ENCODE data around the gene UTF1.

UTF1 gene

GRCh38 chr10:133204226-133205015 is 25.6 kb upstream of the UTF1 start:
- DNase-seq (ENCODE audit: extremely low read depth, low read depth) = no peak
- TF ChIP-seq, protein P1, sequence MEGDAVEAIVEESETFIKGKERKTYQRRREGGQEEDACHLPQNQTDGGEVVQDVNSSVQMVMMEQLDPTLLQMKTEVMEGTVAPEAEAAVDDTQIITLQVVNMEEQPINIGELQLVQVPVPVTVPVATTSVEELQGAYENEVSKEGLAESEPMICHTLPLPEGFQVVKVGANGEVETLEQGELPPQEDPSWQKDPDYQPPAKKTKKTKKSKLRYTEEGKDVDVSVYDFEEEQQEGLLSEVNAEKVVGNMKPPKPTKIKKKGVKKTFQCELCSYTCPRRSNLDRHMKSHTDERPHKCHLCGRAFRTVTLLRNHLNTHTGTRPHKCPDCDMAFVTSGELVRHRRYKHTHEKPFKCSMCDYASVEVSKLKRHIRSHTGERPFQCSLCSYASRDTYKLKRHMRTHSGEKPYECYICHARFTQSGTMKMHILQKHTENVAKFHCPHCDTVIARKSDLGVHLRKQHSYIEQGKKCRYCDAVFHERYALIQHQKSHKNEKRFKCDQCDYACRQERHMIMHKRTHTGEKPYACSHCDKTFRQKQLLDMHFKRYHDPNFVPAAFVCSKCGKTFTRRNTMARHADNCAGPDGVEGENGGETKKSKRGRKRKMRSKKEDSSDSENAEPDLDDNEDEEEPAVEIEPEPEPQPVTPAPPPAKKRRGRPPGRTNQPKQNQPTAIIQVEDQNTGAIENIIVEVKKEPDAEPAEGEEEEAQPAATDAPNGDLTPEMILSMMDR (IDR thresholded peaks at IDR 0.05; ENCODE audit: low read depth, low read length, missing control alignments) = no peak
- no peak overlapping the region for H3K4me3 ChIP-seq (replicated peaks; ENCODE audit: low read depth, low read length)

DNA sequence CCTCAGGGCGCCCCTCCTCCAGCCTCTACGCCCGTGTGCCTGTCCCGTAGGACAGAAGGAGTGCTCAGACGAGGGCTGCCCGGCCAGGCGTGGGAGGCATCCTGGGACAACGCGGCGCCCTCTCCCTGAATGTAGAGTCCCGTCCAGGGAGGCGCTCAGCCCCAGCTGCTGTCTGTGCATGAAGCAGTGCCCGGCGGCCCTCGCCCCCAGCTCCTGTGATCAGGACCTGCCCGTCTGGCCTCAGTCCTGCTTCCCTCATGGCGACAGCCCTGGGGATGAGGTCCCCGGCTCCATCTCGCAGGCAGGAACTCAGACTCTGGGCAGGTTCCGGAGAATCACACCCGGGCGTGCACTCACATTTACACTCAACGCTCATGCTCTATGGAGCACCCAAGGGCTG is 24.9 kb upstream of the UTF1 start:
- DNase-seq (ENCODE audit: extremely low read depth, low read depth) = no peak
- TF ChIP-seq, protein P1 (IDR thresholded peaks at IDR 0.05; ENCODE audit: low read depth, low read length, missing control alignments) = no peak
- H3K4me3 ChIP-seq (replicated peaks; ENCODE audit: low read depth, low read length) = no peak overlapping the region

GRCh38 chr10:133206356-133207040 is 23.5 kb upstream of the UTF1 start:
- TF ChIP-seq, protein P1 (IDR thresholded peaks at IDR 0.05; ENCODE audit: low read depth, low read length, missing control alignments) = no peak
- DNase-seq (ENCODE audit: extremely low read depth, low read depth) = no peak
- H3K4me3 ChIP-seq (replicated peaks; ENCODE audit: low read depth, low read length) = no peak overlapping the region

DNA sequence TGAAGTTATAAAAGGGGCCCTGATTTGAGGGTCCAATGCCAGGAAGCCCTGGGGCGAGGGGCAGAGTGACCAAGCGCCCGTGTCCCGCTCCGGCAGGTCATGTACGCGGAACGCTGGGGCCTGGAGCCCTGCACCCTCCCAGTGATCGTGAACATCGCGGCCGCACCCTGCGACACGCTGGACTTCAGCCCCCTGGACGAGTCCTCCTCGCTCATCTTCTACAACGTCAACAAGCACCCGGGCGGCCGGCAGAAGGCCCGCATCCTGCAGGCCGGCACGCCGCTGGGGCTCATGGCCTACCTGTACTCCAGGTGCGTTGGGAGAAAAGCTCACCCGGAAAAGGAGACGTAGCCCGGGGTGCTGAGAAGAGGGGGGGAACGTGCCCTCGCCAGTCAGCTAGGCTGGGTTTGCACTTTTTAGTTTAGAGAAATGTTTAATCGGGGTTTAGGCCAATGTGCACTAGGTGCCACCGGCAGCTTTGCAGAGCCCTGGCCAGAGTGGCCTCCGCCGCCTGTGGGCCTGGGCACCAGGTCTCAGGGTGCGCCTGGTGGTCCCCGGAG is 22.9 kb upstream of the UTF1 start:
- DNase-seq (ENCODE audit: extremely low read depth, low read depth) = no peak
- TF ChIP-seq, protein P1 (IDR thresholded peaks at IDR 0.05; ENCODE audit: low read depth, low read length, missing control alignments) = no peak
- no peak overlapping the region for H3K4me3 ChIP-seq (replicated peaks; ENCODE audit: low read depth, low read length)

DNA sequence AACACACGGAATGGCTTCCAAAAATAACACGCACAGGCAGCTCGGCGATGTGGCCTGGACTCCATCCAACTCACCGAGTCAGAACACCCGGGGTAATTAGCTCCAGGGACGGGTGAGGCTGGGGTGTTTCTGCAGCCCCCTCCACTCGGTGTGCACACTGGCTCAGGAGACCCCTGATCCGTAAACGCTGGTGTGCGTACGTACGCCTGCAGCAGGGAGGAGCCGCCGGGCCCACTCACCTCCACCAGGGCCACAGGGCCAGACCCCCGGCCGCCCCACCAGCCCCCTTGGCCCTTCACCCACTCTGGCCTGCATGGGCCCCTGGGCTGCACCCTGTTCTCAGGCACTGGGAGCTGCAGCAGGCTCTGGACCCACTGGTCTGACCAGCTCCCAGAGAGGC is 22.4 kb upstream of the UTF1 start:
- no peak overlapping the region for H3K4me3 ChIP-seq (replicated peaks; ENCODE audit: low read depth, low read length)
- TF ChIP-seq, protein P1 (IDR thresholded peaks at IDR 0.05; ENCODE audit: low read depth, low read length, missing control alignments) = no peak
- no peak for DNase-seq (ENCODE audit: extremely low read depth, low read depth)

DNA sequence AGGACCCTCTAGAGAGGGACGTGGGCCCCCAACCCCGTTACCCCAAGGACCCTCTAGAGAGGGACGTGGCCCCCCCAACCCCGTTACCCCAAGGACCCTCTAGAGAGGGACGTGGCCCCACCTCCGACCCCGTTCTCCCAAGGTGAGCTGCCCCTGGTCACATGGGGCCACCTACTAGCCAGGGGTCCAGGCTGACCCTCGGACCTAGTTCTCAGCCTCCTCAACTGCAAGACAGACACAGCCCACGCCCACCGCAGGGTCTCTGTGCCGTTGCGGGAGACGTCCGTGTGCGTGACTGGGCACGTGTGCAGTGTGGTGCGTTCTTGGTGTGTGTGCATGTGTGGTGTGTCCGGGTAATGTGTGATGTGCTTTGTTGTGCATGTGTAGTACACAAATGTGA is 21.6 kb upstream of the UTF1 start:
- TF ChIP-seq, protein P1 (IDR thresholded peaks at IDR 0.05; ENCODE audit: low read depth, low read length, missing control alignments) = no peak
- DNase-seq (ENCODE audit: extremely low read depth, low read depth) = no peak
- H3K4me3 ChIP-seq (replicated peaks; ENCODE audit: low read depth, low read length) = no peak overlapping the region

All from HFF-Myc (cell line).